ENCODE results near the gene ETHE1. TPM values are rescaled to one million over a fixed set of nuclear protein-coding genes. Genes with fewer than 3 reads are reported as not detected.

The ETHE1 gene
- polyA plus RNA-seq (2013, experiment 1 of 2): 14.2 TPM
- polyA plus RNA-seq (2013, experiment 2 of 2): 13.9 TPM

DNA sequence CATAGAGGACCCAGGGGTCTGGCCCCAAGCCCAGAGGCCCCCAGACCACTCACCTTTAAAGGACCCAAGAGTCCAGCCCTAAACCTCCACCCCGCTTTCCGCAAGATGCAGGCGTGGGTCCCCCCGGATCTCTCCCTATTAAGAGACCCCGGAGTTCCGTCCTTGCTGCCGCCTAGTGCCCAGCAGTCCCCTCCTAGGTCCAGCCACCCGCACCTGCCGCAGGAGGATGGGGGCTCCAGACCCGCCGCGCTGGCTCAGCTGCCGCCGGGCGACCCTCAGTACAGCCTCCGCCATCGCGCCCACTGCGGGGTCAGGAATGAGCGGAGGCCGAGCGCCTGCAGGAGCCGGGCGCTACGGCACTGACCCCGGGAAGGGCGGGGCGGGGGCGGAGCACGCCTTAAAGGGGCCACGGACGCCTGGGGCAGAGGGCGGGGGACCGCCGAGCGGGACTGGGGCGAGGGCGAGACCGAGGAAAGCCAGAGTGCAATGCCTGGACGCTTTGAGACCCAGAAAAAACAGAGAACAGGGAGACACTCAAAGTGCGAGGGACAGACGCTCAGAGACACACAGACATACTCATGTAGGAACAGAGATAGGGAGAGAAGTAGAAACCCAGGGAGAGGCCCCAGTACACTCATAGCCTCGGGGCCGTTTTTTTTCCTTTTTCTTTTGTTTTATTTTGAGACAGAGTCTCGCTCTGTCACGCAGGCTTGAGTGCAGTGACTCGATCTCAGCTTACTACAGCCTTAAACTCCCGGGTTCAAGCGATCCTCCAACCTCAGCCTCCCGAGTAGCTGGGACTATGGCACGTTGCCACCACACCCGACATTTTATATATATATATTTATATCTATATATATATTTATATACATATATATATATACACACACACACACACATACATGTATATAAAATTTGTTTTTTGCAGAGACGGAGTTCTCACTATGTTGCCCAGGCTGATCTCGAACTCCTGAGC, at the start of gene ETHE1:
Gene ETHE1, minus strand, starts transcription at position 318 of the 976 bp plus-strand sequence. Its CDS starts 24 bp downstream, at position 294.
- WGBS, 2 donors (ENCODE audit: extremely low coverage in 2 of 2, insufficient read length in 2 of 2, insufficient replicate concordance in 1 of 2): no CpG with 5 or more reads among the region's 54 CpGs

GRCh38 chr19:43575955-43576878, 49.2 kb upstream of the ETHE1 start:
- Histone ChIP-seq H2AFZ (ENCODE audit: low read length) (peak overlapping the region; percentile 87), H2BK12ac (ENCODE audit: low read length) (no peak overlapping the region), H2AK5ac (ENCODE audit: low read depth, low read length) (peak overlapping the region; percentile 85), H3K9me3 (replicated peaks in 1 of 2; ENCODE audit: control insufficient read depth in 2 of 2, insufficient read depth in 1 of 2, low read depth in 1 of 2, low read length in 2 of 2) (no peaks in the 10 kb centered on the region), H2BK5ac (ENCODE audit: low read length) (peak overlapping the region; percentile 93), H3K23ac (ENCODE audit: low read depth, low read length, poor library complexity) (no peak overlapping the region), H3K4me2 (ENCODE audit: insufficient read depth, low read length, poor library complexity, severe bottlenecking) (peak overlapping the region; percentile 43), H3K27ac (replicated peaks; ENCODE audit: low read length) (peak overlapping the region; percentile 70), H3K18ac (ENCODE audit: low read length) (peak overlapping the region; percentile 61), H3K4ac (ENCODE audit: low read length) (peak overlapping the region; percentile 90), H4K8ac (ENCODE audit: low read depth, low read length) (peak overlapping the region; percentile 96), H3K4me3 (ENCODE audit: low read length in 2 of 2) (peak overlapping the region in 1 of 2 donors; percentile 30), H3K9ac (ENCODE audit: low read depth, low read length, poor library complexity) (peak overlapping the region; percentile 73), H2BK120ac (ENCODE audit: low read depth, low read length) (peak overlapping the region; percentile 30), H3K27me3 (ENCODE audit: control insufficient read depth in 3 of 3, insufficient read depth in 3 of 3, low read depth in 1 of 3, low read length in 3 of 3) (no peaks in the 10 kb centered on the region), H3K14ac (ENCODE audit: low read length) (no peak overlapping the region), H3K79me1 (ENCODE audit: low read depth, low read length) (peaks cover 4% of the 10 kb centered on the region), H3K36me3 (replicated peaks in 1 of 2; ENCODE audit: control insufficient read depth in 2 of 2, insufficient read depth in 2 of 2, low read length in 2 of 2) (peaks cover 4 to 29% of the 10 kb centered on the region in 2 donors), H4K91ac (ENCODE audit: low read depth, low read length, poor library complexity) (peak overlapping the region; percentile 57), H3K4me1 (ENCODE audit: control insufficient read depth in 2 of 2, insufficient read depth in 1 of 2, low read depth in 1 of 2, low read length in 2 of 2) (peaks cover 8 to 15% of the 10 kb centered on the region in 2 donors), H2BK15ac (ENCODE audit: low read length) (peak overlapping the region; percentile 87)
- WGBS, 2 donors (ENCODE audit: extremely low coverage in 2 of 2, insufficient read length in 2 of 2, insufficient replicate concordance in 1 of 2): 100% methylated on average over 9 of the region's 37 CpGs; no CpG with 5 or more reads in 1 of the 2 donors
- DNase-seq (ENCODE audit: low spot score): no peak

More for the DNA sequence above, at the start of gene ETHE1:
- H4K8ac ChIP-seq (ENCODE audit: low read depth, low read length): peak within 1 kb of the TSS; percentile 76
- H2BK15ac ChIP-seq (ENCODE audit: low read length): peak within 1 kb of the TSS; percentile 64
- peak within 1 kb of the TSS; percentile 97 for H3K4me2 ChIP-seq (ENCODE audit: insufficient read depth, low read length, poor library complexity, severe bottlenecking)
- no peak within 1 kb of the TSS for H2BK120ac ChIP-seq (ENCODE audit: low read depth, low read length)
- H3K79me1 ChIP-seq (ENCODE audit: low read depth, low read length): peaks cover 2% of the 10 kb centered on the region
- no peak within 1 kb of the TSS for H3K23ac ChIP-seq (ENCODE audit: low read depth, low read length, poor library complexity)
- DNase-seq (ENCODE audit: low spot score): peak; percentile 65
- peak within 1 kb of the TSS; percentile 10 for H2AK5ac ChIP-seq (ENCODE audit: low read depth, low read length)
- peak within 1 kb of the TSS; percentile 97 for H2AFZ ChIP-seq (ENCODE audit: low read length)
- peak within 1 kb of the TSS; percentile 86 for H3K9ac ChIP-seq (ENCODE audit: low read depth, low read length, poor library complexity)
- H4K91ac ChIP-seq (ENCODE audit: low read depth, low read length, poor library complexity): no peak within 1 kb of the TSS
- H3K14ac ChIP-seq (ENCODE audit: low read length): peak within 1 kb of the TSS; percentile 82
- no peaks in the 10 kb centered on the region for H3K9me3 ChIP-seq (replicated peaks in 1 of 2; ENCODE audit: control insufficient read depth in 2 of 2, insufficient read depth in 1 of 2, low read depth in 1 of 2, low read length in 2 of 2)
- peak within 1 kb of the TSS; percentile 24 for H2BK5ac ChIP-seq (ENCODE audit: low read length)
- peak within 1 kb of the TSS; percentile 85 for H3K18ac ChIP-seq (ENCODE audit: low read length)
- H3K4me1 ChIP-seq (ENCODE audit: control insufficient read depth in 2 of 2, insufficient read depth in 1 of 2, low read depth in 1 of 2, low read length in 2 of 2): peaks cover 7 to 16% of the 10 kb centered on the region in 2 donors
- peak within 1 kb of the TSS; percentile 61 to 92 for H3K4me3 ChIP-seq (ENCODE audit: low read length in 2 of 2)
- H3K27me3 ChIP-seq (ENCODE audit: control insufficient read depth in 3 of 3, insufficient read depth in 3 of 3, low read depth in 1 of 3, low read length in 3 of 3): peaks cover 0 to 11% (median 4%) of the 10 kb centered on the region in 3 experiments
- H3K4ac ChIP-seq (ENCODE audit: low read length): no peak within 1 kb of the TSS
- no peak within 1 kb of the TSS for H2BK12ac ChIP-seq (ENCODE audit: low read length)
- no peaks in the 10 kb centered on the region for H3K36me3 ChIP-seq (replicated peaks in 1 of 2; ENCODE audit: control insufficient read depth in 2 of 2, insufficient read depth in 2 of 2, low read length in 2 of 2)
- H3K27ac ChIP-seq (replicated peaks; ENCODE audit: low read length): no peak within 1 kb of the TSS

DNA sequence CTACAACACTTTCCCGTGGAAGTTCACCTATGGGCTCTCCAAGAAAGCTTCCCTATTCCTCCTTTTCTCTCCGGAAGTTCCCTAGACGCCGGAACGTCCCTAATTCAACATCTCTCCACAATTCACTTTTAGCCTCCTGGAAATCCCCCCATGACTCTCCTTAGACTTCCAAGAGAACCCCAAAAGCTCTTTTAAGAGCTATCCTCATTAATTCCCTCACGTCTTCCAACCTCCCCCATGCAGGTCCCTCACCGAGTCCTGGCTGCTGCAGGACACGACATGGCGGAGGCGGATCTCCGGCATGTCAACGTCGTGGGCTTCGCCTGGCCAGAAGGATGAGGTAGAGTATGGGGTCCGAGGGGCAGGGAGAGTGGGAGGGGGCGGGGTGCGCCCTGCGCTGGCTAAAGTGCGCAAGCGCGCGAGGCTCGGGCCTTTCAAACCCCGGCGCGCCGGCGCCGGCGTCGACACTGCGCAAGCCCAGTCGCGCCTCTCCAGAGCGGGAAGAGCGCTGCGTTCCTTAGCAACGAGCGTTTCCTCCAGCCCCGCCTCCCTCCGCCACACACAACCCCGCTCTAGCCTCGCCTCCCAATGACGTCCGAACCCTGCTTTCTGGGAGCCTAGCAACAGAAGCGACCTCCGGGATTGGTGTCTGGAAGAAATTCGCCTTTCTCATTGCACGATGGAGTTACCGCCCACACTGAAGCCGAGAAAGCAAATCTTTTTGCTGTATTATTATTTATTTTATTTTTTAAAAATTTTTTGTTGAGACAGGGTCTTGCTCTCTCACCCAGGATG, 48.4 kb upstream of the ETHE1 start, which contains the start of the genes PINLYP and XRCC1:
Gene PINLYP, plus strand, starts transcription at position 646 of the 795 bp plus-strand sequence. CDS start 1,391 bp downstream, outside the sequence.
Gene XRCC1, minus strand, starts transcription at position 372 of the 795 bp plus-strand sequence. Its CDS starts 69 bp downstream, at position 303.
- peak within 1 kb of the TSS; percentile 85 for H2AK5ac ChIP-seq (ENCODE audit: low read depth, low read length)
- WGBS, 2 donors (ENCODE audit: extremely low coverage in 2 of 2, insufficient read length in 2 of 2, insufficient replicate concordance in 1 of 2): no CpG with 5 or more reads among the region's 51 CpGs

More for the DNA sequence above, 48.4 kb upstream of the ETHE1 start, which contains the start of the genes PINLYP and XRCC1:
- H2BK12ac ChIP-seq (ENCODE audit: low read length): no peak within 1 kb of the TSS
- peak within 1 kb of the TSS; percentile 75 for H3K4me2 ChIP-seq (ENCODE audit: insufficient read depth, low read length, poor library complexity, severe bottlenecking)
- peak within 1 kb of the TSS; percentile 70 for H3K27ac ChIP-seq (replicated peaks; ENCODE audit: low read length)
- peak within 1 kb of the TSS; percentile 82 to 93 for H3K4me3 ChIP-seq (ENCODE audit: low read length in 2 of 2)
- H3K4me1 ChIP-seq (ENCODE audit: control insufficient read depth in 2 of 2, insufficient read depth in 1 of 2, low read depth in 1 of 2, low read length in 2 of 2): peaks cover 8 to 12% of the 10 kb centered on the region in 2 donors
- H4K91ac ChIP-seq (ENCODE audit: low read depth, low read length, poor library complexity): peak within 1 kb of the TSS; percentile 57
- no peak within 1 kb of the TSS for H3K14ac ChIP-seq (ENCODE audit: low read length)
- peak within 1 kb of the TSS; percentile 61 for H3K18ac ChIP-seq (ENCODE audit: low read length)
- peak within 1 kb of the TSS; percentile 90 for H3K4ac ChIP-seq (ENCODE audit: low read length)
- peak within 1 kb of the TSS; percentile 30 for H2BK120ac ChIP-seq (ENCODE audit: low read depth, low read length)
- H3K23ac ChIP-seq (ENCODE audit: low read depth, low read length, poor library complexity): peak within 1 kb of the TSS; percentile 50
- H4K8ac ChIP-seq (ENCODE audit: low read depth, low read length): peak within 1 kb of the TSS; percentile 96
- H2BK5ac ChIP-seq (ENCODE audit: low read length): peak within 1 kb of the TSS; percentile 93
- peak within 1 kb of the TSS; percentile 87 for H2AFZ ChIP-seq (ENCODE audit: low read length)
- H3K36me3 ChIP-seq (replicated peaks in 1 of 2; ENCODE audit: control insufficient read depth in 2 of 2, insufficient read depth in 2 of 2, low read length in 2 of 2): peaks cover 4 to 36% of the 10 kb centered on the region in 2 donors
- peaks cover 4% of the 10 kb centered on the region for H3K79me1 ChIP-seq (ENCODE audit: low read depth, low read length)
- H3K27me3 ChIP-seq (ENCODE audit: control insufficient read depth in 3 of 3, insufficient read depth in 3 of 3, low read depth in 1 of 3, low read length in 3 of 3): no peaks in the 10 kb centered on the region
- H2BK15ac ChIP-seq (ENCODE audit: low read length): peak within 1 kb of the TSS; percentile 87
- H3K9me3 ChIP-seq (replicated peaks in 1 of 2; ENCODE audit: control insufficient read depth in 2 of 2, insufficient read depth in 1 of 2, low read depth in 1 of 2, low read length in 2 of 2): no peaks in the 10 kb centered on the region
- peak; percentile 97 for DNase-seq (ENCODE audit: low spot score)
- H3K9ac ChIP-seq (ENCODE audit: low read depth, low read length, poor library complexity): peak within 1 kb of the TSS; percentile 96

Measured in neuronal stem cell (in vitro differentiated cells).